K562 (cell line): ENCODE measurements around the gene PGLYRP1. TPM values are rescaled to one million over a fixed set of nuclear protein-coding genes. Genes with fewer than 3 reads are reported as not detected.

ENCODE experiments used
- CREBBP ChIP-seq: IDR thresholded peaks from one replicate; pipeline ENCODE4 v1.6.1; 2012; ENCODE audit warnings: low read depth, mild to moderate bottlenecking, control low read depth, inconsistent platforms, low read length
- CREM ChIP-seq: IDR thresholded peaks from 2 replicates; pipeline ENCODE4 v1.6.1; 2014; ENCODE audit warnings: antibody characterized with exemption, low read depth
- ESRRA ChIP-seq: fragments of 450-650 bp; IDR thresholded peaks from 2 replicates; pipeline ENCODE4 v1.6.1; 2014; ENCODE audit warnings: low read depth, mild to moderate bottlenecking, moderate library complexity, borderline replicate concordance
- FOS ChIP-seq: IDR thresholded peaks from 3 replicates; pipeline ENCODE4 v1.6.1; 2011; ENCODE audit not compliant: insufficient read length; ENCODE audit errors: extremely low read depth
- FOXP1 ChIP-seq: sonication (generic); formaldehyde crosslinking; IDR thresholded peaks from 2 replicates; pipeline ENCODE4 v1.8.0; 2022; ENCODE audit warnings: mild to moderate bottlenecking, missing genetic modification reagents
- HSF4 ChIP-seq: fragments of 250-450 bp; sonication (Bioruptor Pico); IDR thresholded peaks from 2 replicates; pipeline ENCODE4 v2.1.2; 2022; ENCODE audit warnings: mild to moderate bottlenecking, moderate library complexity, borderline replicate concordance
- LCOR ChIP-seq: sonication (generic); formaldehyde crosslinking; IDR thresholded peaks from 2 replicates; pipeline ENCODE4 v1.8.0; 2022; ENCODE audit warnings: mild to moderate bottlenecking, missing genetic modification reagents
- NR4A1 ChIP-seq, 2 experiments: fragments of 250-450 bp in 1 of 2; fragments of 450-650 bp in 1 of 2; sonication (Bioruptor Pico) in 1 of 2; IDR thresholded peaks; 2 replicates each; pipeline versions ENCODE4 v1.4.0 to v1.6.1; 2016 to 2020; ENCODE audit warnings: mild to moderate bottlenecking in 2 of 2, missing compliant biosample characterization in 1 of 2, missing genetic modification characterization in 1 of 2, moderate library complexity in 1 of 2
- RCOR1 ChIP-seq, 2 experiments: IDR thresholded peaks; 2 replicates each; pipeline ENCODE4 v1.6.1; 2012; ENCODE audit warnings: low read depth in 2 of 2, low read length in 2 of 2, borderline replicate concordance in 1 of 2, improper control_type of control experiment in 1 of 2
- ZNF316 ChIP-seq: fragments of 450-650 bp; IDR thresholded peaks from 2 replicates; pipeline ENCODE4 v1.6.1; 2016
- polyA plus RNA-seq, 8 experiments: library from polyadenylated mRNA; depleted of rRNA in 4 of 8; stranded (reverse) in 5 of 8; unstranded in 3 of 8; fragments of >200 nt; fragmentation: Nextera tagmentation in 2 of 8; fragmentation: Illumina TruSeq in 1 of 8; extraction: Ambion mirVana in 2 of 8; extraction: Trizol in 1 of 8; gene quantifications; 2 replicates each; pipeline versions ENCODE4 v1.2.1 to v1.2.3, GENCODE V29; 2011 to 2014; ENCODE audit warnings: inconsistent platforms in 1 of 8, missing spikeins in 1 of 8
- total RNA-seq, 7 experiments: library from RNA; depleted of rRNA in 6 of 7; stranded (reverse); fragments of >200 nt in 6 of 7; fragmentation: Illumina TruSeq in 2 of 7; extraction: Trizol in 2 of 7; gene quantifications; 2 replicates each; pipeline versions ENCODE4 v1.2.1 to v1.2.3, GENCODE V29; 2011 to 2021; ENCODE audit warnings: low replicate concordance in 1 of 7
- TF ChIP-seq, protein P1 (sequence below): fragments of 200-600 bp; sonication (generic); IDR thresholded peaks from one replicate; pipeline ENCODE4 v1.6.1; 2012; ENCODE audit warnings: mild to moderate bottlenecking, low read depth, low read length, inconsistent platforms
- TF ChIP-seq, protein P2 (sequence below): fragments of 450-650 bp; IDR thresholded peaks from one replicate; pipeline ENCODE4 v1.6.1; 2018; ENCODE audit warnings: mild to moderate bottlenecking, moderate library complexity; ENCODE audit not compliant: partially characterized antibody
- TF ChIP-seq, protein P3 (sequence below): fragments of 250-450 bp; sonication (Bioruptor Pico); IDR thresholded peaks from 2 replicates; pipeline ENCODE4 v1.4.0; 2020; ENCODE audit warnings: mild to moderate bottlenecking, moderate library complexity

Gene PGLYRP1
- total and polyA plus RNA-seq, 9 of the 15 experiments (the other 6 are each of a cell fraction or from before 2014, with no cell fraction given) = not detected

DNA sequence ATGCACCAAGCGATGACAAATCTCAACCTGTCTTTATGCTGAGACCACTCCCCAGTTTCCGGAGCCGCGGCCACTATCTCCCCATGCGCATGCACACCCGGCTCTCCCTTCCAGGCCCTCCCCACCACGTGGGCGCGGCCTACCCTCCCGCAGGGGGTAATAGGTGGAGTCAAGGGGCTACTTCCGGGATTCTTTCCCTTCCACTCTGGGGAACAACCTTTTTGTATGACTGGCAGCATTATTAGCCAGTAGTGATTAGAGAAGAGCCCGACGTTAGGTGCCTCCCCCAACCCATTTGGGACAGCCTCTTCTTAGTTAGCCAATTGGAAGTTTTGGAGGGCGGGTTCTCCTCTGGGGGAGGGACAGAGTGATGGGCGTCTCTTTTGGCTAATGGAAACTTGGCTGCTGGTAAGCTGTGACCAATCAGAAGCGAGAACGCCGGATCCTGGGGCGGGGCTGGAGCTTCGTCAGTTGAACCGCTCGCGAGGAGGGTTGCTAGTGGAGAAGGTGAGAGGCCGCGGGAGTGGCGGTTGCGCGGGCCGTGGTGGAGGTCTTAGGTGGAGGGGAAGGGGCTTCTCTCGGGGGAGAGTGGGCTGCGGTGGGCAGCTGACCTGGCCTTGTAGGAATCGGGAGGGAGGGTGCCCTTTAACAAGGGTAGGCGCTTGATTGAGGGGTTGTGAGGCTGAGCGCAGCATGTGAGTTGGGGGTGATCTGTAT is 27.7 kb downstream of the PGLYRP1 start, which contains the start of gene CCDC61 (continued):
- TF ChIP-seq, protein P1, sequence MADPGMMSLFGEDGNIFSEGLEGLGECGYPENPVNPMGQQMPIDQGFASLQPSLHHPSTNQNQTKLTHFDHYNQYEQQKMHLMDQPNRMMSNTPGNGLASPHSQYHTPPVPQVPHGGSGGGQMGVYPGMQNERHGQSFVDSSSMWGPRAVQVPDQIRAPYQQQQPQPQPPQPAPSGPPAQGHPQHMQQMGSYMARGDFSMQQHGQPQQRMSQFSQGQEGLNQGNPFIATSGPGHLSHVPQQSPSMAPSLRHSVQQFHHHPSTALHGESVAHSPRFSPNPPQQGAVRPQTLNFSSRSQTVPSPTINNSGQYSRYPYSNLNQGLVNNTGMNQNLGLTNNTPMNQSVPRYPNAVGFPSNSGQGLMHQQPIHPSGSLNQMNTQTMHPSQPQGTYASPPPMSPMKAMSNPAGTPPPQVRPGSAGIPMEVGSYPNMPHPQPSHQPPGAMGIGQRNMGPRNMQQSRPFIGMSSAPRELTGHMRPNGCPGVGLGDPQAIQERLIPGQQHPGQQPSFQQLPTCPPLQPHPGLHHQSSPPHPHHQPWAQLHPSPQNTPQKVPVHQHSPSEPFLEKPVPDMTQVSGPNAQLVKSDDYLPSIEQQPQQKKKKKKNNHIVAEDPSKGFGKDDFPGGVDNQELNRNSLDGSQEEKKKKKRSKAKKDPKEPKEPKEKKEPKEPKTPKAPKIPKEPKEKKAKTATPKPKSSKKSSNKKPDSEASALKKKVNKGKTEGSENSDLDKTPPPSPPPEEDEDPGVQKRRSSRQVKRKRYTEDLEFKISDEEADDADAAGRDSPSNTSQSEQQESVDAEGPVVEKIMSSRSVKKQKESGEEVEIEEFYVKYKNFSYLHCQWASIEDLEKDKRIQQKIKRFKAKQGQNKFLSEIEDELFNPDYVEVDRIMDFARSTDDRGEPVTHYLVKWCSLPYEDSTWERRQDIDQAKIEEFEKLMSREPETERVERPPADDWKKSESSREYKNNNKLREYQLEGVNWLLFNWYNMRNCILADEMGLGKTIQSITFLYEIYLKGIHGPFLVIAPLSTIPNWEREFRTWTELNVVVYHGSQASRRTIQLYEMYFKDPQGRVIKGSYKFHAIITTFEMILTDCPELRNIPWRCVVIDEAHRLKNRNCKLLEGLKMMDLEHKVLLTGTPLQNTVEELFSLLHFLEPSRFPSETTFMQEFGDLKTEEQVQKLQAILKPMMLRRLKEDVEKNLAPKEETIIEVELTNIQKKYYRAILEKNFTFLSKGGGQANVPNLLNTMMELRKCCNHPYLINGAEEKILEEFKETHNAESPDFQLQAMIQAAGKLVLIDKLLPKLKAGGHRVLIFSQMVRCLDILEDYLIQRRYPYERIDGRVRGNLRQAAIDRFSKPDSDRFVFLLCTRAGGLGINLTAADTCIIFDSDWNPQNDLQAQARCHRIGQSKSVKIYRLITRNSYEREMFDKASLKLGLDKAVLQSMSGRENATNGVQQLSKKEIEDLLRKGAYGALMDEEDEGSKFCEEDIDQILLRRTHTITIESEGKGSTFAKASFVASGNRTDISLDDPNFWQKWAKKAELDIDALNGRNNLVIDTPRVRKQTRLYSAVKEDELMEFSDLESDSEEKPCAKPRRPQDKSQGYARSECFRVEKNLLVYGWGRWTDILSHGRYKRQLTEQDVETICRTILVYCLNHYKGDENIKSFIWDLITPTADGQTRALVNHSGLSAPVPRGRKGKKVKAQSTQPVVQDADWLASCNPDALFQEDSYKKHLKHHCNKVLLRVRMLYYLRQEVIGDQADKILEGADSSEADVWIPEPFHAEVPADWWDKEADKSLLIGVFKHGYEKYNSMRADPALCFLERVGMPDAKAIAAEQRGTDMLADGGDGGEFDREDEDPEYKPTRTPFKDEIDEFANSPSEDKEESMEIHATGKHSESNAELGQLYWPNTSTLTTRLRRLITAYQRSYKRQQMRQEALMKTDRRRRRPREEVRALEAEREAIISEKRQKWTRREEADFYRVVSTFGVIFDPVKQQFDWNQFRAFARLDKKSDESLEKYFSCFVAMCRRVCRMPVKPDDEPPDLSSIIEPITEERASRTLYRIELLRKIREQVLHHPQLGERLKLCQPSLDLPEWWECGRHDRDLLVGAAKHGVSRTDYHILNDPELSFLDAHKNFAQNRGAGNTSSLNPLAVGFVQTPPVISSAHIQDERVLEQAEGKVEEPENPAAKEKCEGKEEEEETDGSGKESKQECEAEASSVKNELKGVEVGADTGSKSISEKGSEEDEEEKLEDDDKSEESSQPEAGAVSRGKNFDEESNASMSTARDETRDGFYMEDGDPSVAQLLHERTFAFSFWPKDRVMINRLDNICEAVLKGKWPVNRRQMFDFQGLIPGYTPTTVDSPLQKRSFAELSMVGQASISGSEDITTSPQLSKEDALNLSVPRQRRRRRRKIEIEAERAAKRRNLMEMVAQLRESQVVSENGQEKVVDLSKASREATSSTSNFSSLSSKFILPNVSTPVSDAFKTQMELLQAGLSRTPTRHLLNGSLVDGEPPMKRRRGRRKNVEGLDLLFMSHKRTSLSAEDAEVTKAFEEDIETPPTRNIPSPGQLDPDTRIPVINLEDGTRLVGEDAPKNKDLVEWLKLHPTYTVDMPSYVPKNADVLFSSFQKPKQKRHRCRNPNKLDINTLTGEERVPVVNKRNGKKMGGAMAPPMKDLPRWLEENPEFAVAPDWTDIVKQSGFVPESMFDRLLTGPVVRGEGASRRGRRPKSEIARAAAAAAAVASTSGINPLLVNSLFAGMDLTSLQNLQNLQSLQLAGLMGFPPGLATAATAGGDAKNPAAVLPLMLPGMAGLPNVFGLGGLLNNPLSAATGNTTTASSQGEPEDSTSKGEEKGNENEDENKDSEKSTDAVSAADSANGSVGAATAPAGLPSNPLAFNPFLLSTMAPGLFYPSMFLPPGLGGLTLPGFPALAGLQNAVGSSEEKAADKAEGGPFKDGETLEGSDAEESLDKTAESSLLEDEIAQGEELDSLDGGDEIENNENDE = no peak
- peak; percentile 19; the same call in 1 of the 2 replicates for TF ChIP-seq ESRRA
- TF ChIP-seq CREBBP = no peak
- TF ChIP-seq, protein P2, sequence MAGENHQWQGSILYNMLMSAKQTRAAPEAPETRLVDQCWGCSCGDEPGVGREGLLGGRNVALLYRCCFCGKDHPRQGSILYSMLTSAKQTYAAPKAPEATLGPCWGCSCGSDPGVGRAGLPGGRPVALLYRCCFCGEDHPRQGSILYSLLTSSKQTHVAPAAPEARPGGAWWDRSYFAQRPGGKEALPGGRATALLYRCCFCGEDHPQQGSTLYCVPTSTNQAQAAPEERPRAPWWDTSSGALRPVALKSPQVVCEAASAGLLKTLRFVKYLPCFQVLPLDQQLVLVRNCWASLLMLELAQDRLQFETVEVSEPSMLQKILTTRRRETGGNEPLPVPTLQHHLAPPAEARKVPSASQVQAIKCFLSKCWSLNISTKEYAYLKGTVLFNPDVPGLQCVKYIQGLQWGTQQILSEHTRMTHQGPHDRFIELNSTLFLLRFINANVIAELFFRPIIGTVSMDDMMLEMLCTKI = no peak
- TF ChIP-seq FOXP1 (CRISPR knock-in tag) = no peak; the same call in 1 of the 2 replicates
- 0 out of 2 replicates have a peak, but pooled peaks have one; percentile 52 for TF ChIP-seq LCOR
- TF ChIP-seq CREM = peak; percentile 80
- no peak for TF ChIP-seq ZNF316
- TF ChIP-seq FOS = peak; percentile 99
- no peak for TF ChIP-seq HSF4 (CRISPR knock-in tag)
- TF ChIP-seq, protein P3, sequence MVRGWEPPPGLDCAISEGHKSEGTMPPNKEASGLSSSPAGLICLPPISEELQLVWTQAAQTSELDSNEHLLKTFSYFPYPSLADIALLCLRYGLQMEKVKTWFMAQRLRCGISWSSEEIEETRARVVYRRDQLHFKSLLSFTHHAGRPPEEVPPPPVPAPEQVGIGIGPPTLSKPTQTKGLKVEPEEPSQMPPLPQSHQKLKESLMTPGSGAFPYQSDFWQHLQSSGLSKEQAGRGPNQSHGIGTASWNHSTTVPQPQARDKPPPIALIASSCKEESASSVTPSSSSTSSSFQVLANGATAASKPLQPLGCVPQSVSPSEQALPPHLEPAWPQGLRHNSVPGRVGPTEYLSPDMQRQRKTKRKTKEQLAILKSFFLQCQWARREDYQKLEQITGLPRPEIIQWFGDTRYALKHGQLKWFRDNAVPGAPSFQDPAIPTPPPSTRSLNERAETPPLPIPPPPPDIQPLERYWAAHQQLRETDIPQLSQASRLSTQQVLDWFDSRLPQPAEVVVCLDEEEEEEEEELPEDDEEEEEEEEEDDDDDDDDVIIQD (CRISPR knock-in tag) = no peak
- no peak for TF ChIP-seq RCOR1 (IDR thresholded peaks at IDR 0.05; ENCODE audit: borderline replicate concordance in 1 of 2, low read depth in 2 of 2, low read length in 2 of 2)
- no peak for TF ChIP-seq NR4A1 (CRISPR knock-in tag; IDR thresholded peaks at IDR 0.05)
- no peak for TF ChIP-seq NR4A1 (tag; IDR thresholded peaks at IDR 0.05)
